H9 (cell line): ENCODE results near the gene GRIK3. TPM values are rescaled to one million over a fixed set of nuclear protein-coding genes. Genes with fewer than 3 reads are reported as not detected.

ENCODE experiments used
- DNase-seq: peaks from one replicate; pipeline ENCODE4 v3.0.0-alpha.2; 2017
- H2AFZ ChIP-seq: one replicate; pipeline ENCODE4 v1.6.1; 2013; ENCODE audit warnings: mild to moderate bottlenecking, low read length, control low read depth, moderate library complexity
- H2AK5ac ChIP-seq: 2 replicates; pipeline ENCODE4 v1.6.1; 2013; ENCODE audit warnings: low read length, control low read depth, mixed read lengths; ENCODE audit not compliant: insufficient read length
- H2BK120ac ChIP-seq: one replicate; pipeline ENCODE4 v1.6.1; 2013; ENCODE audit warnings: low read depth, mild to moderate bottlenecking, low read length, control low read depth, inconsistent platforms; ENCODE audit not compliant: poor library complexity, severe bottlenecking
- H2BK12ac ChIP-seq: 2 replicates; pipeline ENCODE4 v1.6.1; 2013; ENCODE audit warnings: low read length, control low read depth, mixed read lengths, low read depth; ENCODE audit not compliant: insufficient read length
- H2BK15ac ChIP-seq: 2 replicates; pipeline ENCODE4 v1.6.1; 2013; ENCODE audit warnings: low read depth, low read length, control low read depth
- H2BK20ac ChIP-seq: one replicate; pipeline ENCODE4 v1.6.1; 2013; ENCODE audit warnings: low read depth, mild to moderate bottlenecking, low read length, control low read depth, inconsistent platforms; ENCODE audit not compliant: poor library complexity, severe bottlenecking
- H2BK5ac ChIP-seq: 2 replicates; pipeline ENCODE4 v1.6.1; 2013; ENCODE audit warnings: low read length, control low read depth, mixed read lengths; ENCODE audit not compliant: insufficient read length
- H3K14ac ChIP-seq: 2 replicates; pipeline ENCODE4 v1.6.1; 2013; ENCODE audit warnings: low read length, control low read depth; ENCODE audit not compliant: insufficient read depth
- H3K18ac ChIP-seq: 2 replicates; pipeline ENCODE4 v1.6.1; 2013; ENCODE audit warnings: low read depth, mild to moderate bottlenecking, mixed read lengths, low read length, control low read depth; ENCODE audit not compliant: insufficient read length
- H3K23ac ChIP-seq: 2 replicates; pipeline ENCODE4 v1.6.1; 2013; ENCODE audit warnings: low read length, control low read depth, mixed read lengths, low read depth; ENCODE audit not compliant: insufficient read length
- H3K23me2 ChIP-seq: 2 replicates; pipeline ENCODE4 v1.6.1; 2013; ENCODE audit warnings: low read depth, mild to moderate bottlenecking, mixed read lengths, low read length, control low read depth; ENCODE audit not compliant: insufficient read length, poor library complexity, severe bottlenecking
- H3K27ac ChIP-seq: 2 replicates; pipeline ENCODE4 v1.5.1; 2013; ENCODE audit warnings: low read length, control low read depth, mixed read lengths, low read depth; ENCODE audit not compliant: insufficient read length
- H3K27me3 ChIP-seq: 2 replicates; pipeline ENCODE4 v1.6.1; 2013; ENCODE audit warnings: low read length, control low read depth, inconsistent platforms; ENCODE audit not compliant: insufficient read depth
- H3K4ac ChIP-seq: 2 replicates; pipeline ENCODE4 v1.6.1; 2013; ENCODE audit warnings: low read depth, mild to moderate bottlenecking, control low read depth, inconsistent platforms, low read length, moderate library complexity
- H3K4me1 ChIP-seq: 2 replicates; pipeline ENCODE4 v1.6.1; 2013; ENCODE audit warnings: low read length, control low read depth, inconsistent platforms; ENCODE audit not compliant: insufficient read depth
- H3K4me2 ChIP-seq: 2 replicates; pipeline ENCODE4 v1.6.1; 2013; ENCODE audit warnings: low read length, control low read depth, mixed read lengths; ENCODE audit not compliant: insufficient read length, insufficient read depth
- H3K56ac ChIP-seq: 2 replicates; pipeline ENCODE4 v1.6.1; 2013; ENCODE audit warnings: low read depth, mild to moderate bottlenecking, mixed read lengths, low read length, control low read depth; ENCODE audit not compliant: insufficient read length
- H3K79me1 ChIP-seq: 2 replicates; pipeline ENCODE4 v1.6.1; 2013; ENCODE audit warnings: low read depth, mild to moderate bottlenecking, moderate library complexity, low read length, control low read depth, inconsistent platforms; ENCODE audit not compliant: insufficient read depth, poor library complexity, severe bottlenecking
- H3K79me2 ChIP-seq: 2 replicates; pipeline ENCODE4 v1.6.1; 2013; ENCODE audit warnings: low read length, control low read depth, inconsistent platforms; ENCODE audit not compliant: insufficient read depth
- H3K9ac ChIP-seq: 2 replicates; pipeline ENCODE4 v1.6.1; 2013; ENCODE audit warnings: low read length, control low read depth, mixed read lengths; ENCODE audit not compliant: insufficient read length; ENCODE audit errors: extremely low read depth
- H3K9me3 ChIP-seq: one replicate; pipeline ENCODE4 v1.6.1; 2013; ENCODE audit warnings: low read depth, low read length, inconsistent platforms; ENCODE audit not compliant: control insufficient read depth
- H3T11ph ChIP-seq: one replicate; pipeline ENCODE4 v1.6.1; 2013; ENCODE audit warnings: mild to moderate bottlenecking, low read length, control low read depth, inconsistent platforms
- H4K20me1 ChIP-seq: one replicate; pipeline ENCODE4 v1.6.1; 2013; ENCODE audit not compliant: control insufficient read depth, insufficient read length, insufficient read depth
- H4K5ac ChIP-seq: 2 replicates; pipeline ENCODE4 v1.6.1; 2013; ENCODE audit warnings: low read depth, mild to moderate bottlenecking, mixed read lengths, low read length, control low read depth; ENCODE audit not compliant: insufficient read length
- H4K8ac ChIP-seq: replicated peaks from 2 replicates; pipeline ENCODE4 v1.6.1; 2013; ENCODE audit warnings: low read length, control low read depth, mixed read lengths, low read depth; ENCODE audit not compliant: insufficient read length
- H4K91ac ChIP-seq: 2 replicates; pipeline ENCODE4 v1.6.1; 2013; ENCODE audit warnings: low read depth, mild to moderate bottlenecking, moderate library complexity, mixed read lengths, low read length, control low read depth; ENCODE audit not compliant: insufficient read length
- H3K27ac Mint-ChIP-seq, 3 experiments: 2 replicates in 2 of 3; 3 replicates in 1 of 3; pipeline ENCODE4 v1.8.0; 2020 to 2021; ENCODE audit warnings: mixed read lengths in 3 of 3, mild to moderate bottlenecking in 1 of 3, moderate library complexity in 1 of 3
- H3K27me3 Mint-ChIP-seq: 2 replicates; pipeline ENCODE4 v1.8.0; 2021; ENCODE audit warnings: low read depth, mild to moderate bottlenecking, moderate library complexity, mixed read lengths
- H3K36me3 Mint-ChIP-seq, 3 experiments: 2 replicates in 2 of 3; 3 replicates in 1 of 3; pipeline ENCODE4 v1.8.0; 2020 to 2021; ENCODE audit warnings: low read depth in 3 of 3, mixed read lengths in 3 of 3; ENCODE audit not compliant: insufficient read depth in 1 of 3
- H3K4me1 Mint-ChIP-seq, 2 experiments: 2 replicates each; pipeline ENCODE4 v1.8.0; 2020; ENCODE audit warnings: mixed read lengths in 2 of 2
- H3K4me3 Mint-ChIP-seq, 2 experiments: 2 replicates in 1 of 2; 3 replicates in 1 of 2; pipeline ENCODE4 v1.8.0; 2020 to 2021; ENCODE audit warnings: mild to moderate bottlenecking in 2 of 2, mixed read lengths in 2 of 2, moderate library complexity in 1 of 2
- H3K9me3 Mint-ChIP-seq, 2 experiments: 2 replicates in 1 of 2; 3 replicates in 1 of 2; pipeline ENCODE4 v1.8.0; 2020; ENCODE audit warnings: mild to moderate bottlenecking in 2 of 2, mixed read lengths in 2 of 2, moderate library complexity in 1 of 2
- WGBS: extraction: QIAGEN DNeasy Blood & Tissue Kit; methylation state at CpG from one replicate; pipeline ENCODE4 v1.1.7; 2013; ENCODE audit warnings: missing lambda C conversion rate, low lambda C conversion rate, mixed read lengths; ENCODE audit not compliant: insufficient read length; ENCODE audit errors: extremely low coverage; 5-methylcytosine and 5-hydroxymethylcytosine counted together
- total RNA-seq: library from RNA; stranded (reverse); gene quantifications from 2 replicates; pipeline ENCODE4 v1.2.1, GENCODE V29; 2021
- TF ChIP-seq, protein P1 (sequence below): fragments of 200-600 bp; sonication (generic); conservative IDR thresholded peaks from 3 replicates; pipeline ENCODE4 v1.8.0; 2021; ENCODE audit warnings: antibody characterized with exemption, mild to moderate bottlenecking

Gene GRIK3
- total RNA-seq, 1 experiment from 2014 or later, result 1.7 TPM

DNA sequence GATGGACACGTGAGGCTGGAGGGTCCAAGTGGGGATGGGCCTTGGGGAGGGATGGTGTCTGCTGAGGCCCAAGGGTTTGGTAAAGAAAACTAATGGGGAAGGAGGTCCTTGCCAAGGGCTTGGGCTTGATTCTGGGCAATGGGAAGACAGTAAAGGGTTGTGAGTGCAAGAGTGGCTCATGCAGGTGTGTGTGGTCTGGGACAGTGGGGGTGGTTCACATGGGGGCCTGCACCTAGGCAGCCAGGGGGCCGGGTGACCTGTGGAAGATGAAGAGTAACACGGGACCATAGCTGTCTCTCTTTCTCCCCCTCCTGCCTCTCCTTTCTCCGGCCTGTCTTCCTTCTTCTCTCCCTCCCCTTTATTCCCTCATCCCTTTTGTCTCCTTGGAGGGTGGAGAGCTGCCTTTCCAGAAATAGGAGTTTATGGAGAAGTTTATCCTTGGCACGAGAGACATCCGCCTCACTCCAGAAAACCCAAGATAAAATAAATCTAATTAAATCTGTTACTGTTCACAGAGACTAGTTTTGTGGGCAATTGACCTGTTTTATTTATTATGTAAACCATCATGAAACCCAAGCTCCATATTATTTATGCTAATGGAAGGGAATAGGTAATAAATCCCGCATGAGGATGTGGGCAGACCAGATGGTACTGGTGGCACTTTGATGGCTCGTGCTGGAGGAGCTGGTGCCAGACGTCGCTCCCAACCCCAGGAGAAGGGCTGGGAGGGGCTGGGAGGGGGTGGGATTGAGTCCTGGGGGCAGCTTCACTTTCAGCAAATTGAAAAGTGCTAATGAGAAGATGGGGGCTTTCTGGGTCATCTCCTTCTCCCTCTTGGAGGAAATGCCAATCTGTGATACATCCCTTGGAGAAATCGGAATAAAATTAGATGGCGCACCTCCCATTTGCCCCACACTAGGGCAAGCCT, 278.7 kb downstream of the GRIK3 start:
- H4K91ac ChIP-seq, result no peak overlapping the region
- no peak overlapping the region for H4K5ac ChIP-seq
- peaks cover 9 to 10% of the 10 kb centered on the region in 2 experiments; a peak in 3 of 5 replicates for H3K9me3 Mint-ChIP-seq
- H3K27ac ChIP-seq, result no peak overlapping the region
- no peak overlapping the region for H3K4me3 Mint-ChIP-seq
- peak overlapping the region in 2 of 3 experiments; percentile 18 to 92; a peak in 3 of 7 replicates for H3K27ac Mint-ChIP-seq
- H3K23me2 ChIP-seq, result no peaks in the 10 kb centered on the region
- no peaks in the 10 kb centered on the region for H3K27me3 ChIP-seq
- no peaks in the 10 kb centered on the region for H3K79me1 ChIP-seq
- no peak overlapping the region for H3T11ph ChIP-seq
- no peak overlapping the region for H2BK120ac ChIP-seq
- no peak overlapping the region for H2AK5ac ChIP-seq
- H4K8ac ChIP-seq, result no peak overlapping the region
- H2BK12ac ChIP-seq, result no peak overlapping the region
- no peak overlapping the region for H3K4me2 ChIP-seq
- no peak for DNase-seq
- 0 out of 2 replicates have a peak overlapping the region, but pooled peaks have one; percentile 26 for H2BK15ac ChIP-seq
- H3K14ac ChIP-seq, result peak overlapping the region; percentile 56; the same call in 1 of the 2 replicates
- H3K4ac ChIP-seq, result no peak overlapping the region
- H3K9ac ChIP-seq, result no peak overlapping the region
- no peak overlapping the region for H3K23ac ChIP-seq
- WGBS, result no CpG with 5 or more reads among the region's 12 CpGs
- no peaks in the 10 kb centered on the region for H3K79me2 ChIP-seq
- no peaks in the 10 kb centered on the region; a peak in 2 of 7 replicates for H3K36me3 Mint-ChIP-seq
- peaks cover 11 to 15% of the 10 kb centered on the region in 2 experiments; a peak in 3 of 4 replicates for H3K4me1 Mint-ChIP-seq
- H3K56ac ChIP-seq, result no peak overlapping the region
- H4K20me1 ChIP-seq, result no peaks in the 10 kb centered on the region
- no peaks in the 10 kb centered on the region; the same call in 1 of the 2 replicates for H3K4me1 ChIP-seq
- H3K9me3 ChIP-seq, result no peaks in the 10 kb centered on the region
- TF ChIP-seq, protein P1, sequence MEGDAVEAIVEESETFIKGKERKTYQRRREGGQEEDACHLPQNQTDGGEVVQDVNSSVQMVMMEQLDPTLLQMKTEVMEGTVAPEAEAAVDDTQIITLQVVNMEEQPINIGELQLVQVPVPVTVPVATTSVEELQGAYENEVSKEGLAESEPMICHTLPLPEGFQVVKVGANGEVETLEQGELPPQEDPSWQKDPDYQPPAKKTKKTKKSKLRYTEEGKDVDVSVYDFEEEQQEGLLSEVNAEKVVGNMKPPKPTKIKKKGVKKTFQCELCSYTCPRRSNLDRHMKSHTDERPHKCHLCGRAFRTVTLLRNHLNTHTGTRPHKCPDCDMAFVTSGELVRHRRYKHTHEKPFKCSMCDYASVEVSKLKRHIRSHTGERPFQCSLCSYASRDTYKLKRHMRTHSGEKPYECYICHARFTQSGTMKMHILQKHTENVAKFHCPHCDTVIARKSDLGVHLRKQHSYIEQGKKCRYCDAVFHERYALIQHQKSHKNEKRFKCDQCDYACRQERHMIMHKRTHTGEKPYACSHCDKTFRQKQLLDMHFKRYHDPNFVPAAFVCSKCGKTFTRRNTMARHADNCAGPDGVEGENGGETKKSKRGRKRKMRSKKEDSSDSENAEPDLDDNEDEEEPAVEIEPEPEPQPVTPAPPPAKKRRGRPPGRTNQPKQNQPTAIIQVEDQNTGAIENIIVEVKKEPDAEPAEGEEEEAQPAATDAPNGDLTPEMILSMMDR, result no peak
- peaks cover 19% of the 10 kb centered on the region for H3K27me3 Mint-ChIP-seq
- H2AFZ ChIP-seq, result no peak overlapping the region
- H2BK5ac ChIP-seq, result no peak overlapping the region
- no peak overlapping the region for H2BK20ac ChIP-seq
- H3K18ac ChIP-seq, result no peak overlapping the region
